DOHH2 (cell line): ENCODE measurements around the gene EN2.

Source experiments
- H3F3A ChIP-seq: fragments of 200-600 bp; sonication (generic), shearing (Covaris generic); 2 replicates; pipeline ENCODE4 v1.6.0; 2016; ENCODE audit warnings: antibody characterized with exemption, mild to moderate bottlenecking; ENCODE audit not compliant: control insufficient read depth, insufficient read depth
- H3K27ac ChIP-seq: fragments of 200-600 bp; sonication (generic); 2 replicates; pipeline ENCODE4 v1.5.1; 2014; ENCODE audit warnings: low read depth, mild to moderate bottlenecking, low read length, moderate library complexity
- H3K27me3 ChIP-seq: fragments of 200-600 bp; sonication (generic); 2 replicates; pipeline ENCODE4 v1.6.1; 2014; ENCODE audit warnings: mild to moderate bottlenecking, low read length, mixed read lengths; ENCODE audit not compliant: control insufficient read depth
- H3K36me3 ChIP-seq: fragments of 200-600 bp; sonication (generic); 2 replicates; pipeline ENCODE4 v1.6.1; 2014; ENCODE audit warnings: mild to moderate bottlenecking, low read length, moderate library complexity, mixed read lengths; ENCODE audit not compliant: control insufficient read depth
- H3K4me1 ChIP-seq: fragments of 200-600 bp; sonication (generic); 2 replicates; pipeline ENCODE4 v1.6.1; 2014; ENCODE audit warnings: mild to moderate bottlenecking, low read length, mixed read lengths; ENCODE audit not compliant: control insufficient read depth
- H3K4me2 ChIP-seq: fragments of 200-600 bp; sonication (generic); 2 replicates; pipeline ENCODE4 v1.6.0; 2014; ENCODE audit warnings: mild to moderate bottlenecking, low read length, moderate library complexity
- H3K4me3 ChIP-seq: fragments of 200-600 bp; sonication (generic); 2 replicates; pipeline ENCODE4 v1.5.1; 2014; ENCODE audit warnings: mild to moderate bottlenecking, low read length, mixed read lengths
- H3K79me2 ChIP-seq: fragments of 200-600 bp; sonication (generic); 2 replicates; pipeline ENCODE4 v1.6.1; 2014; ENCODE audit warnings: mild to moderate bottlenecking, low read length, mixed read lengths; ENCODE audit not compliant: control insufficient read depth
- H3K9me2 ChIP-seq: fragments of 200-600 bp; sonication (generic); replicated peaks from 2 replicates; pipeline ENCODE4 v1.6.1; 2014; ENCODE audit warnings: mild to moderate bottlenecking, low read length, mixed read lengths; ENCODE audit not compliant: control insufficient read depth
- H3K9me3 ChIP-seq: fragments of 200-600 bp; sonication (generic); 2 replicates; pipeline ENCODE4 v1.6.1; 2014; ENCODE audit warnings: antibody characterized with exemption, low read length, mixed read lengths; ENCODE audit not compliant: control insufficient read depth, insufficient read depth
- H4K20me1 ChIP-seq: fragments of 200-600 bp; sonication (generic); 2 replicates; pipeline ENCODE4 v1.6.0; 2014; ENCODE audit warnings: low read depth, mild to moderate bottlenecking, antibody characterized with exemption, low read length, moderate library complexity; ENCODE audit not compliant: control insufficient read depth, insufficient read depth
- CTCF ChIP-seq: fragments of 200-600 bp; sonication (generic); IDR thresholded peaks from one replicate; pipeline ENCODE4 v1.5.1; 2014; ENCODE audit warnings: antibody characterized with exemption, mild to moderate bottlenecking, low read depth, low read length; ENCODE audit not compliant: poor library complexity, severe bottlenecking
- EZH2phosphoT487 ChIP-seq: fragments of 200-600 bp; sonication (generic); IDR thresholded peaks from 2 replicates; pipeline ENCODE4 v1.6.1; 2017; ENCODE audit warnings: borderline replicate concordance, mild to moderate bottlenecking, antibody characterized with exemption, low read length, moderate library complexity, mixed read lengths

EN2 gene

GRCh38 chr7:155494551-155494950 lies 36.6 kb downstream of the EN2 start:
- H3K36me3 ChIP-seq: no peaks in the 10 kb centered on the region

GRCh38 chr7:155495440-155496248 lies 37.7 kb downstream of the EN2 start:
- Histone ChIP-seq H3K79me2 (no peaks in the 10 kb centered on the region), H3K4me2 (no peak overlapping the region), H3K4me1 (peaks cover 10% of the 10 kb centered on the region), H3K4me3 (no peak overlapping the region), H3K9me2 (no peaks in the 10 kb centered on the region), H3K36me3 (no peaks in the 10 kb centered on the region), H4K20me1 (no peaks in the 10 kb centered on the region), H3K9me3 (no peaks in the 10 kb centered on the region), H3K27ac (no peak overlapping the region), H3K27me3 (peaks cover 15% of the 10 kb centered on the region), H3F3A (no peaks in the 10 kb centered on the region)
- TF ChIP-seq CTCF: no peak
- no peak for TF ChIP-seq EZH2phosphoT487

More at GRCh38 chr7:155494551-155494950, 36.6 kb downstream of the EN2 start:
- no peaks in the 10 kb centered on the region for H3K79me2 ChIP-seq
- no peaks in the 10 kb centered on the region for H3K9me3 ChIP-seq
- H3F3A ChIP-seq: no peaks in the 10 kb centered on the region
- no peaks in the 10 kb centered on the region for H3K9me2 ChIP-seq
- no peak overlapping the region for H3K4me2 ChIP-seq
- H4K20me1 ChIP-seq: no peaks in the 10 kb centered on the region
- no peak overlapping the region for H3K4me3 ChIP-seq
- H3K27ac ChIP-seq: no peak overlapping the region
- H3K4me1 ChIP-seq: peaks cover 21% of the 10 kb centered on the region
- H3K27me3 ChIP-seq: peaks cover 10% of the 10 kb centered on the region
- TF ChIP-seq EZH2phosphoT487 (no peak), CTCF (no peak)

- Histone ChIP-seq H3K79me2 (no peaks in the 10 kb centered on the region), H4K20me1 (no peaks in the 10 kb centered on the region), H3K36me3 (no peaks in the 10 kb centered on the region), H3K9me3 (no peaks in the 10 kb centered on the region), H3K27me3 (peaks cover 23% of the 10 kb centered on the region), H3K27ac (no peak overlapping the region), H3K4me3 (no peak overlapping the region), H3K9me2 (no peaks in the 10 kb centered on the region), H3K4me1 (peaks cover 2% of the 10 kb centered on the region), H3K4me2 (no peak overlapping the region), H3F3A (no peaks in the 10 kb centered on the region)
- TF ChIP-seq CTCF (no peak), EZH2phosphoT487 (no peak)
Measured at GRCh38 chr7:155496267-155497005, 38.5 kb downstream of the EN2 start.
